ENCODE data around the gene KDM7A. TPM values are rescaled to one million over a fixed set of nuclear protein-coding genes. Genes with fewer than 3 reads are reported as not detected.

Gene KDM7A
- total RNA-seq, 1 donor from 2014 or later: 13.8 TPM

GRCh38 chr7:140039896-140040295 lies 136.9 kb downstream of the KDM7A start:
- ATAC-seq (ENCODE audit: low read depth): no peak
- Mint-ChIP-seq H3K36me3 (ENCODE audit: low read depth) (peaks cover 93% of the 10 kb centered on the region), H3K4me1 (peaks cover 14% of the 10 kb centered on the region), H3K9me3 (no peaks in the 10 kb centered on the region), H3K4me3 (no peak overlapping the region), H3K27me3 (no peaks in the 10 kb centered on the region), H3K27ac (no peak overlapping the region)
- TF ChIP-seq, protein P1, sequence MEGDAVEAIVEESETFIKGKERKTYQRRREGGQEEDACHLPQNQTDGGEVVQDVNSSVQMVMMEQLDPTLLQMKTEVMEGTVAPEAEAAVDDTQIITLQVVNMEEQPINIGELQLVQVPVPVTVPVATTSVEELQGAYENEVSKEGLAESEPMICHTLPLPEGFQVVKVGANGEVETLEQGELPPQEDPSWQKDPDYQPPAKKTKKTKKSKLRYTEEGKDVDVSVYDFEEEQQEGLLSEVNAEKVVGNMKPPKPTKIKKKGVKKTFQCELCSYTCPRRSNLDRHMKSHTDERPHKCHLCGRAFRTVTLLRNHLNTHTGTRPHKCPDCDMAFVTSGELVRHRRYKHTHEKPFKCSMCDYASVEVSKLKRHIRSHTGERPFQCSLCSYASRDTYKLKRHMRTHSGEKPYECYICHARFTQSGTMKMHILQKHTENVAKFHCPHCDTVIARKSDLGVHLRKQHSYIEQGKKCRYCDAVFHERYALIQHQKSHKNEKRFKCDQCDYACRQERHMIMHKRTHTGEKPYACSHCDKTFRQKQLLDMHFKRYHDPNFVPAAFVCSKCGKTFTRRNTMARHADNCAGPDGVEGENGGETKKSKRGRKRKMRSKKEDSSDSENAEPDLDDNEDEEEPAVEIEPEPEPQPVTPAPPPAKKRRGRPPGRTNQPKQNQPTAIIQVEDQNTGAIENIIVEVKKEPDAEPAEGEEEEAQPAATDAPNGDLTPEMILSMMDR (IDR thresholded peaks at IDR 0.05): no peak
- ChIA-PET CTCF (no interaction called here), POLR2A (no interaction called here)
- no peak for DNase-seq
- intact Hi-C loops (cut with micrococcal nuclease): no loop called here

- Mint-ChIP-seq H3K36me3 (ENCODE audit: low read depth) (peaks cover 90% of the 10 kb centered on the region), H3K4me1 (peaks cover 14% of the 10 kb centered on the region), H3K27me3 (no peaks in the 10 kb centered on the region), H3K4me3 (no peak overlapping the region), H3K9me3 (no peaks in the 10 kb centered on the region), H3K27ac (no peak overlapping the region)
- intact Hi-C loops (cut with micrococcal nuclease): no loop called here
- ChIA-PET POLR2A (no interaction called here), CTCF (no interaction called here)
- TF ChIP-seq, protein P1 (IDR thresholded peaks at IDR 0.05): no peak
- DNase-seq: no peak
- ATAC-seq (ENCODE audit: low read depth): no peak
These were observed 137.7 kb downstream of the KDM7A start for GRCh38 chr7:140039066-140039465.

GRCh38 chr7:140036224-140036962 lies 140.4 kb downstream of the KDM7A start:
- Mint-ChIP-seq H3K27me3 (no peaks in the 10 kb centered on the region), H3K36me3 (ENCODE audit: low read depth) (peaks cover 83% of the 10 kb centered on the region), H3K9me3 (no peaks in the 10 kb centered on the region), H3K4me3 (no peak overlapping the region), H3K27ac (peak overlapping the region; percentile 54), H3K4me1 (peaks cover 24% of the 10 kb centered on the region)
- no peak for DNase-seq
- peak; percentile 71 for ATAC-seq (ENCODE audit: low read depth)
- TF ChIP-seq, protein P1 (IDR thresholded peaks at IDR 0.05): no peak
- POLR2A ChIA-PET: no interaction called here
- CTCF ChIA-PET: no interaction called here
- intact Hi-C loops (cut with micrococcal nuclease): no loop called here

DNA sequence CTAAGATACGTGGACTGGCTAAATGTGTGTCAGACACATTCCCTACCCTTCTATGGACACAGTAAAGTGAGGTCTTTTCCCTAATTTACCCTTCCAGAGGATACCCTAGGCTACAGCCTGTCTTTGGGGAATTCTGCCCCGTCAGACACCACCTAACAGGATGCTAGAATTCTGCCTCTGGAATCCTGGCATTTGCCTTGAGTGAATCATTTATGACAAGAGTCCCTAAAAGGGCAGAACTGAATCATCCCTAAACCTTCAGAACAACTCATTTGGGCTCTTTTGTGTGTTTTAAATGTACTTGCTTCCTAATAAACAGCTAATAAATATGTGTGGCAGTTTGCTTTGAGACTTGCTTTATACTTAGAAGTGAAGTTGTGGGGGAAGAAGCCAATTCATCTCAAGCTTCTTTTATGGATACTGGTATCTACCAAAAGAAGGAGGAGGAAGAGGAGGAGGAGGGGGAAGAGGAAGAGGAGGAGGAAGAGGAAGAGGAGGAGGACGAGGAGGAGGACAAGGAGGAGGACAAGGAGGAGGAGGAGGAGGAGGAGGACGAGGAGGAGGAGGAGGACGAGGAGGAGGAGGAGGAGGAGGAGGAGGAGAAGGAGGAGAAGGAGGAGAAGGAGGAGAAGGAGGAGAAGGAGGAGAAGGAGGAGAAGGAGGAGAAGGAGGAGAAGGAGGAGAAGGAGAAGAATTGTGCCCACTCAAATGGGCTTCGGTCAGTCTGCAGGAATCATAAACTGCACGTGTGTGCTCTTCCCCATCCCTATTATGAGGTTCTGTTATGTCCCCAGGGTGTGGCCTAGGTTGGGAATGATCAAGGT lies 141.2 kb downstream of the KDM7A start:
- H3K9me3 Mint-ChIP-seq: no peaks in the 10 kb centered on the region
- peaks cover 82% of the 10 kb centered on the region for H3K36me3 Mint-ChIP-seq (ENCODE audit: low read depth)
- POLR2A ChIA-PET: no interaction called here
- CTCF ChIA-PET: no interaction called here
- H3K4me3 Mint-ChIP-seq: no peak overlapping the region
- DNase-seq: no peak
- TF ChIP-seq, protein P1 (IDR thresholded peaks at IDR 0.05): no peak
- peaks cover 24% of the 10 kb centered on the region for H3K4me1 Mint-ChIP-seq
- ATAC-seq (ENCODE audit: low read depth): no peak
- H3K27me3 Mint-ChIP-seq: no peaks in the 10 kb centered on the region
- intact Hi-C loops (cut with micrococcal nuclease): no loop called here
- H3K27ac Mint-ChIP-seq: no peak overlapping the region

Other genes starting within 250 kb of the KDM7A start
- 104 and 128 TPM in 2 replicates for gene PARP12, start 114.0 kb downstream of the KDM7A start, total RNA-seq
- 10.6 and 12.4 TPM in 2 replicates for gene SLC37A3, start 221.5 kb upstream of the KDM7A start, total RNA-seq
- 0.37 and 0.55 TPM in 2 replicates for gene RAB19, start 227.1 kb upstream of the KDM7A start, total RNA-seq